GM21526 (cell line): Measurements from ENCODE around the gene PARP12.

Source experiments
- ATAC-seq: cut with Tn5 transposase; IDR thresholded peaks from one replicate; pipeline ENCODE4 v1.9.1; 2021; ENCODE audit warnings: moderate library complexity; ENCODE audit not compliant: unreplicated experiment, low FRiP score

The PARP12 gene

DNA sequence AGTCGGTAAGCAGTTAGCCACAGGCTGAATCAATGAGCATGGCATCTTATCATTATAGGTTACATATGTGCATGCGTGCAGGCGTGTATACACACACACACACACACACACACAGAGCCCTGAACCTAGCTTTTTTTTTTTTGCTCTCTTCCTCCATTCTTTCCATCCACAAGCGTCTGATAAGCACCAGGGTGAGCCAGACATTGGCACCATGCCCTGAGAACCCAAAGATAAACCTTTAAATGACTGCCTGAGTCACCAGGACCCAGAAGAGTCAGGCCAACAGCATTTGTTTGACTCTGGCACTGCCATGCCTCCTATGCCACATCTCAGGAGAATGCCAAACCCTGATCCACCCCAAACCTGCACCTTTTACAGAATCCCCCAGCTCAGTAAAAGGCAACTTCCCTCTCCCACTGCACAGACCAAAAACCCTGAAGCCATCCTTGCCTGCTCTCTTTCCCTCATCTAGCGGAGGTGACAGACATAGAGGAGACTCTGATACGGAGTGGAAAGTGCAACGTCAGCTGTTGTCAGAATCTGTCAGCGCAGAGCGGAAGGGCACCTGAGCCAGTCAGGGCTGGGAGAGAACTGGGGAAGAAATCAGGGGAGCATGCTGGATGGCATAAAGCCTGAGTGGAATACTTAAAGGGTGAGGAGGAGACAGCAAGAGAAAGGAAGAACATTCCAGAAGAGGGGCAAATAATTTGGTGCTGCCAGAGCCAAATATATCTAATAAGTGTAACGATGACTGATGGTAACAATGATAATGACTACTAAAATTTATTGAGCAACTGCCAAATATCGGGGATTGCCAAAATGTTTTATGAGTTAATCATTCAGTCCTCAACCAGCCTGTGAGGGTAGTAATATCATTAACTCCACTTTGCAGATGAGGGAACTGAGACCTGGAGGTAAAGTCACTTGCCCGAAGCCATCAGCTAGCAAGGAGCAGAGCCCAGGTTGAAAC, 3.2 kb downstream of the PARP12 start:
- no peak for ATAC-seq

DNA sequence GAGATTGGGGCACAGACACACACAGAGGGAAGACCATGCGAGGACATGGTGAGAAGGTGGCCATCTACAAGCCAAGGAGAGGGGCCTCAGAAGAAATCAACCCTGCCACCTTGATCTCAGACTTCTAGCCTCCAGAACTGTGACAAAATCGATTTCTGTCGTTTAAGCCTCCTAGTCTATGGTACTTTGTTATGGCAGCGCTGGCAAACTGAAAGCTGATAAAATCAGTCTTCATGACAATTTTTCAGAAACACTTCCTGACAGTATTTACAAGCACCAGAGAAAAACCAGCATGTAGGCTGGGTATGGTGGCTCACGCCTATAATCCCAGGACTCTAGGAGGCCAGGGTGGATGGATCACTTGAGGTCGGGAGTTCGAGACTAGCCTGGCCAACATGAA, 4.2 kb downstream of the PARP12 start:
- ATAC-seq: no peak

DNA sequence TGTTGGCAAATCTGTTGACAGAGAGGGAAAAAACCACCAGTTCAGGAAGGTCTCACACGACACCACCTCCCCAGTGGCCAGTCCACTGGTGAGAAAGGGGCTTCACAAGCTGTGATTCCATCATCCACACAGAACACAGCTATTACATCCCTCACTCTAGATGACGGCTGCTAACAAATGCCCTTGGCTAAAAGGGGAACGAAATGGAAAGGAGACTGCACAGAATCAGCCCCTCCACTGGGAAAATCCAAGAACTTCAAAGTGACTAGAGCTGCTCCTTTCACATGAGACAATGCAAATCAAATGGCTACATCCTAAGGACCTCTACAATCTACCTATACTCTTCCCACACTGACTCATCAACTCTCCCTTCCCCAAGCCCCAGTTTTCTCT, 5.6 kb downstream of the PARP12 start:
- no peak for ATAC-seq

DNA sequence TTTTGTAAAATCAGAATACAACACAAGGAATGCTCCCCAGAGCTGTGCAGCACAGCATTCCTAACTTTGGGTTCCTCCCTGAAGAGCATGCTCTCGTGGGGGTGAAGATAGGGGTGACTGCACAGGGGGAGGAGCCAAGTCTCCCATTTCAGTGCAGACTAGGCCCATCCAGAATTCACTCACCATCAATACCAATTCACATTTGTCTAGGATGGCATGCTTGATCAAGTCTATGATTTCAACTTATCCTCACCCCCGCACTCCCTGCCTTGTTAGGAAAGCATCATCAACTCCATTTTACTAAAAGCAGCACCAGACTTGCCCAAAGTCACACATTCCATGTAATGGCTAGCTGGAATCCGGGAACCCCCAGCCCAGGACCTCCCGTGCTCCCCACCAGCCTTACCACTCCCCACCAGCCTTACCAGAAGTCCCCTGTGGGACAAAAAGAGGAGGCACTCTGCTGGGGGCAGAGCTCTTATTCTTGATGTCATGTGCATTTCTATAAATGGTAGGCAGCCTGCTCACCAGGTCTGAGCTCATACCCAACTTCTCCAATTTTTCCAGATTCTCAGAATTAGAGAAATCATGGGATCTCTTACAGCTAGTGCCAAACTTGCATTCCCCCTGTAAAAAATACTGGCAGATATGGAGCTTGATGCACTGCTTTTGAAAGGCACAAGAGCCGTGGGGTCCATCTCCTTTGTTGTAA, 6.2 kb downstream of the PARP12 start:
- no peak for ATAC-seq

DNA sequence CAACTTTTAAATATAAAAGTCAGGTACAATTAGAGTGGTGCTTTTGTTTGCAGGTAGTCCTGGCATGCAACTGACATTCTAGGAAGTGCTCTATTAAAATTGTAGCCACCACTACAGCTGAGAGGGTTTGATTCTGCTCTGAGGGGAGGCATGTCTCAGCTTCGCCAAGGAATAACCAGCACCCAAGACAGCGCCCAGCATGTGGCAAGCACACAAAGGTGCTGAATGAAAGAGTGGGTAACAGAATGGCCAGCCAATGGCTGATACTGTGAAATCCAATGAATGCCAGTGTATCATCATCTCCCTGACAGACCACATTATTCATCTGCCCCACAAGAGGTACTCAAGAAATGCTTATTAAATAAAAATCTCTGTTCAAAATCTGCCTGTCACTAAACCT, 6.9 kb downstream of the PARP12 start:
- ATAC-seq: no peak

DNA sequence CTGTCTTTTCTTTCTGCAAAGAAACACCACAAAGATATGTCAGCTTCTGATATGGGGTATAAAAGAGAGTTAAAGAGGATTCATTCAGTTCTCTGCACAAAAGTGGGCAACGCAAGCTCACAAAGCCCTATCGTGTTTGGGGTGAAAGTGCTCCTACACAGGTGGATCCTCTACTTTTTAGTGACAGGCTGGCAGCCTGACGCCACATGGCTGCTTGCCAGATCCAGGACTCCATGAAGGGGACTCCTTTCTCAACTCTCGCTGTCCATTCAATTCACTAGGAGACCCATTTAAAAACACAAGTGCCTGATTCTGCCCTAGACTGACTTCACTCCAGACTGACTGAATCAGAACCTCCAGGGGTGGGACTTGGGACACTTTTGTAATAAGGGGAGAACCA, 8.0 kb downstream of the PARP12 start:
- no peak for ATAC-seq

DNA sequence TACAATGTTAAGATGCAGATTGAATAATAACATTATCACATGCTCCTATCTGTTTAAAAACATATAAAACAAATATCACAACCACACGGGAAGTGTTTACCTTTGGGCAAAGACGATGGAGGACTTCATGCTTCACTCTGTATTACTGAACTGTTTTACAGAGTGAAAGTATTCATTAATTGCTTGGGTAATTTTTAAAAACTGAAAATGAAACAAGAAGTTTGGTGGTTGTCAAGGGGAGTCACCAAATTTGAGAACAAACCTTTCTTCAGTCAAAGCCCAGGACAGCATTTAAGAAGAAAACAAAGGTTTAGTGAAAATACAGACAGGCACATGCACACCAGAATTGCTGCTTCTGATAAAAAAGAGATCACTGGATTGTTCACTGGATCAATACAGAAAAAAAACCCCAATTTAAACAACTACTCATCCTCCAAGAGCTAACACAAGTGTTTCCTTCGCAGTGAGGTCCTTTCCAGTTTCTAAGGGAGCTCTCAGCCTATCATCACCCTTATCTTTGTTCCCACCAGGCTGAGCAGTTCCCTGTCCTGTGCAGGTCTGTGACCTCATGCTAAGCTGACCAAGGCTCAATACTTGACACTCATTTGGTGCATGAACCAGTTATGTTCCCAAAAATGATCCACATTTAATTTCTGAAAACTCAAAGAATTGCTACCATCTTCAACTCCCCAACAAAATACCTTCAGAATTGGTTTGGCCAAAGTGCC, 8.8 kb downstream of the PARP12 start:
- peak; percentile 85 for ATAC-seq

DNA sequence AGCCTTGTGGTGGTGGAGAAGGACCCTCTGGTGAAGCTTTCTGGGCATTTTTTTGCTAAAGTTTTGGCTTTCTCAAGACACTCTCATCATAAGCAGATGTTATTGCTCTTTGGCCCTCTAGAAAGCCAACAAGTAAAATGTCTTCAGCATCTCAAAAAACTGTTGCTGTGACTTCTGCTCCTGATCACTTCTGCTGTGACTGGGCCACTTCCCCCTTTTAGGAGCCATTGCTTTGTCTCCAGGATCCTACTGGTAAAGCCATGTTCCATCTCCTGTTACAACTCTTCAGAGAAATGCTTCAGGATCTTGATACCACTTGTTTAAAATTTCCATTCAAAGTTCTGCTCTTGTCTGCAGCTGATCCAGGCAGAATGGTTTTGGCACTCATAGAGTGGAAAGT, 10.9 kb downstream of the PARP12 start:
- no peak for ATAC-seq

DNA sequence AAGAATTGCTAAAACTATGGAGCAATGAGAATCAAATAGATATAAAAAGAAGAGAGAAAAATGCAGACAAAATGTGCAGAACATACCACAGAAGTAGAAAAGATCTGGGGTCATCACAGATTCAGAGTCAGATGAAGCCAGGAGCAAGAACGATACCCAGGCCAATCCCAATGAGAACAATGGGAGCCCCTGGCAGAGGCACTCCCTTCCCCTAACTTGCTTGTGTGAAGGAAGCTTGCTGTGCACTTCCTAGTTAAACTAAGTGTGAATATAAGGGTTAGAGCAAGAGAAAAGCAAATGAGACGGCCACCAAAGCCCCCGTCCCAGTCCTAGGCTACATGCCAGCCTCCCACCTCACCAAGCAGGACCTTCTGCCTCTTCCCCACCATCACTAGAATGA, 12.7 kb downstream of the PARP12 start:
- no peak for ATAC-seq

DNA sequence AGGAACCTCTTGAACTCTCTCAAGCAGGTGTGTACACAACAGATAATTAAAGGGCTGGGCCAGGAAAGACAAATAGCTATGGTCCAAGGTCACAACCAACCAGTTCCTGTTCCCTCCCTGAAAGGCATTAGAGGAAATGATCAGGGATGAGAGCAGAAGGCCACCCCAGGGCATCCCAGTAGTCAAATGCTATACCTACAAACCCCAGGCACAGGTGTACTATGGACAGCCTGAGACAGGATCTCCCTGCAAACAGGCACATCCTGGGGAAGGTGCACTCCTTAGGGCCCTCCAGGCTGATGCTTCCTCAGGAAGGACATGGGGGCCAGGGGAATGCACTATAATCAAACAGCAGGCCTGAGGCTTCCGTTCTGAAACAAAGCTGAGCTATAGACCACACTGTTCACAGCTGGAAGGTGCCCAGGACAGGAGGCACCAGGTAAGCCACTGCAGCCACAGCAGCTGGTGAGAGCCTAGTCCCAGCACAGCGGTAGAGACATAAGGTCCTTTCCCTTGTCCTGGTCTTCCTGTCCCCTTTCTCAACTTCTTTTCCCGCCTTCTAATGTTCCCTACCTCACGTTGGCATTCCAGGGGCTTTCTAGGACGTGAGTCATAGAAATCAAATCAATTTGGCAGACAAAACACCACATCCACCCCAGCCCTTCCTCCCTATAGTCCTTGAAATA, 13.3 kb downstream of the PARP12 start:
- ATAC-seq: no peak

DNA sequence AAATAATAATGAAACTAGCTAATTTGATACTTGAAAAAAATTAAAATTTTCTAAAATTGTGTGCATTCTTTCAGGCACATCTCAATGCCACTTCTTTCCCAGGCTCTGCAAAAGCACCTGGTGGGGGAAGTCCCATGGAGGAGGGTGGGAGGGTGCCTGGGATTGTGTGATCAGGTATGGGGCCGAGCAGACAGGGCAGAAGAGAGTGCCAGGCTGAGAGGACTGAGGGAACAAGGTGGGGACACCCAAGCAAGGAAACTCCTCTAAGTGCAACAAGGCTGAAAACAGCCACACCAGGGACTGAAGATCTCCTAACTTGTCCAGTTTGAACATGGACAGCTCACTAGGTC, 13.8 kb downstream of the PARP12 start:
- no peak for ATAC-seq

DNA sequence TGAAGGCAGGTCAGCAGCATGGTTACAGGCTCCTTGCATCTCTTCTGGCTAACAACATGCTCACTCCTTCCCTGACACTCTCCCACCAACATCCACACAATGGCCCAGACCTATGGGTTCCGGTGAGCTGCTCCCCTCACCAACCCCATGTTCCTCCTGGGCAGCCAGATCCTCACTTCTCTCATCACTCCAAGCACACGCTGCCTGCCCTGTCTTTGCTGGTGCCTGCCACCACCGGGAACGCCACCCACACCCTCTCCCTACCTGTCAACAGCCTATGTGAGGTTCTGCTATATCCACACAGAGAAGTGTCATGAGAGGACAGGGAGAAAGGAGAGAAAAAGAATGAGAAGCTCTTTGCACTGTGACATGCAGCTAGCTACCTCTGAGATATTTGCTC, 14.6 kb downstream of the PARP12 start:
- no peak for ATAC-seq

DNA sequence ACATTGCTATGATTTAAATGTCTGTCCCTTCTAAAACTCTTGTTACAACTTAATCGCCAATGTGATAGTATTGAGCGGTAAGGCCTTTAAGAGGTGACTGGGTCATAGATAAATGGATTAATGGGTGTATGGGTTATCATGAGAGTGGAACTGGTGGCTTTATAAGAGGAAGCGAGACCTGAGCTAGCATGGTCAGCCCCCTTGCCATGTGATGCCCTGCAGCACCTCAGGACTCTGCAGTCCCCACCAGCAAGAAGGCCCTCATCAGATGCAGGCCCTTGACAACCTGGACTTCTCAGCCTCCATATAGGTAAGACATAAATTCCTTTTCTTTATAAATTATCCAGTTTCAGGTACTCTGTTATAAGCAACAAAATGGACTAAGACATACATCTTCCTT, 15.6 kb downstream of the PARP12 start:
- ATAC-seq: no peak

DNA sequence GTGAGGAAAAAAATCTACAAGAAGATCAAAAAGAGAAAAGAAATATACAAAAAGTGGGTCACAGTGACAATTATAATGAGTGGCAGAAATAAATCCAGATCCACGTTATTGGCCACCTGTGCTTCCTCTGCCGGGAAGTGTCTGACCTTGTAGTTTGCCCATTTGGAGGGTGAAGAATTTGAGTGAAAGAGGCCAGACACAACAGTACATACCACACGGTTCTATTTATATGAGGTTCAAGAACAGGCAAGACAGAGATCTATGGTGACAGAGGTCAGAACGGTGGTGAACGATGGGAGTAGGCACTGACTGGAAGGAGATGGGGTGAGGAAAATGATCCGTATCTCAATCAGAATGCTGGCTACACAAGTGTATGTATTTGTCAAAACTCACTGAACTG, 17.1 kb downstream of the PARP12 start:
- ATAC-seq: no peak

DNA sequence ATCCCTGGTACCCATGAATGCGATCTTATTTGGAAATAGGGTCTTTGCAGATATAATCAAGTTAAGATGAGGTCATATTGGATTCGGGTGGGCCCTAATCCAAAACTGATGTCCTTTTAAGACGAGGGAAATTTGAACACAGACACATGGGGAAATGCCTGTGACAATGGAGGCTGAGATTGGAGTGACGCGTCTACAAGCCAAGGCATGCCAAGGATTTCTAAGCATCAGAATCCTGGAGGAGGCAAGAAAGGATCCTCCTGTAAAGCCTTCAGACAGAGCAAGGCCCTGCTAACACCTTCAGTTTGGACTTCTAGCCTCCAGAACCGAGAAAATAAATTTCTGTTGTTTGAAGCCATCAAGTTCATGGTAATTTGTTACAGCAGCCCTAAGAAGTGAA, 18.5 kb downstream of the PARP12 start:
- no peak for ATAC-seq

DNA sequence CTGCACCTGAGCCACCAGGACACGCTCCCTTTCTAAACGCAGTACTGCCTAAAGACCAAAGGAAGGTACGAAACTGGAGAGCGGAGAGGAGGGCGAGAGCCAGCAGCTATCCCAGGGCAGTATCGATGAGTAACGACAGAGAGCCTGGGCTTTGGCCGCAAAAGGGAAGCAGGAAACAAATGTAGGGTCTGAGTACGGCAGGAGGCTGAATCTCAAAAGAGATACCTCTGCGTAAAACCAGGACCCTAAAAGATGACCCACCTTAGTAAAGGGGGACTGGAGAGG, 20.4 kb downstream of the PARP12 start:
- no peak for ATAC-seq

DNA sequence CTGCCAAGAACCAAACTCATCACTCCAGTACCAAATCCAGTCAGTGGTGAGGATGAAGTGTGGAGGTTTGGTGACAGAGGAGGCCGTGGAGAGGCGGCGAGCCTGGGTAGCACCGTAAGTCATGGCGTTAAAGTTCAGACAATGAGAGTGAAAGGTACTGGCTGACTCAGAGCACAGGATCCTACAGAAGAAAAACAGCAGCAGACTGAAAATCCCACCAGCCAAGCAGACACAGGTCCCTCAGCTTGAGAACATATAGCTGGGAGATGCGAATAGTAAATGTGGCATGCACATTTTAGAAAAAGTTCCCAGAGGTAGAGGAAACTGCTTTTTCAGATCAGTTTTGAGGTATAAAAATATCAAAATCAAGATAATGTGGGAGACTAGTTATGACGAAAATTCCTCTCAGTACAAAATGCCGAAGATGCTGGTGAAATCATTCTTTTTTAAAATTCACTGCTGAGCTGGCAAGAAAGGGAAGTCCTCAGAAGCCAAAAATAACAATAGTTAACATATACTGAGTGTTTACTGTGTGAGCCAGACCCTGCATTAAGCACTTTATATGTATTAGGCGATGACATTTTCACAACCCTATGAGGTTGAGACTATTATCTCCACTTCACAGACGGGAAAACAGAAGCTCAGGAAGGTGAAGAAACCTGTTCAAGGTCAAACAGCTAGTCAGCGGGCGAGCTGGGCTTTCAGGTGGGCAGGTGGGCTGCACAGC, 20.9 kb downstream of the PARP12 start:
- no peak for ATAC-seq

DNA sequence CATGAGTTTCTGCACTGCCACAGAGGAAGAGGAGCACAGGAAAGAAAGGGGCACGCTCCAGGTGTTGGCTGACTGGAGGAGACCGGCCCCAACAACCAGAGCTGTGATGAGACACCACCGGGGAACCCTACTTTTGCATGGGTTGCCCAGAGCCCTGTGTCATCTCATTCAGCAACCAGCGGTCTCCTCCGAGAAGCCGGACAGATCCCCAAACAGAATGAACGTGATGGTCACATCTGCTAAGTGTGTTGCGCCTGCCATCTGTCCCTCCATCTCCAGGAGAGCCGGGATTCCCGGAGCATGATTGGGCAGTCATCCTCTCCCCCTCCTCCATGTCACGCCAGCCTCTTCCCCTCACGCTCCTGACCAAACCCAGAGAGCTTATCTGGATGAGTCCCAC, 22.9 kb downstream of the PARP12 start:
- no peak for ATAC-seq

DNA sequence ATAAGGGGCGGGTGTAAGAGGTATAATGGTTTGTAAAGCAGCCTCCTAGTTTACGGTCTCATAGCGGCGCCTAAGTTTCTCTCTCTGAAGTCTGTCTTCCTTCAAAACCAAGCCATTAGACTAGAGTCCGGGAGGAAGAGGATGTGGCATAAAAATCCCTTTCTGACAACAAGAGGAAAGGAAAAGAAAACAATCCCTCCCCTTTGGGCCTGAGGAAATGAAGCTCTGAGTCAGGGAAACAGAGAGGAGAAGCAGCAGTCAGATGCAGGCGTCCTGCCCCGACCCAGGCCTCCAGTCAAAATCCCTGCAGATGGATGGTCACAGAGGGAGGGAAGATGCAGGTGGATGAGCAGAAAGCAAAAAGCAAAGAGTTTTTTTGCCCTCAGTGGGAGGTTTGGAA, 23.7 kb downstream of the PARP12 start:
- no peak for ATAC-seq

DNA sequence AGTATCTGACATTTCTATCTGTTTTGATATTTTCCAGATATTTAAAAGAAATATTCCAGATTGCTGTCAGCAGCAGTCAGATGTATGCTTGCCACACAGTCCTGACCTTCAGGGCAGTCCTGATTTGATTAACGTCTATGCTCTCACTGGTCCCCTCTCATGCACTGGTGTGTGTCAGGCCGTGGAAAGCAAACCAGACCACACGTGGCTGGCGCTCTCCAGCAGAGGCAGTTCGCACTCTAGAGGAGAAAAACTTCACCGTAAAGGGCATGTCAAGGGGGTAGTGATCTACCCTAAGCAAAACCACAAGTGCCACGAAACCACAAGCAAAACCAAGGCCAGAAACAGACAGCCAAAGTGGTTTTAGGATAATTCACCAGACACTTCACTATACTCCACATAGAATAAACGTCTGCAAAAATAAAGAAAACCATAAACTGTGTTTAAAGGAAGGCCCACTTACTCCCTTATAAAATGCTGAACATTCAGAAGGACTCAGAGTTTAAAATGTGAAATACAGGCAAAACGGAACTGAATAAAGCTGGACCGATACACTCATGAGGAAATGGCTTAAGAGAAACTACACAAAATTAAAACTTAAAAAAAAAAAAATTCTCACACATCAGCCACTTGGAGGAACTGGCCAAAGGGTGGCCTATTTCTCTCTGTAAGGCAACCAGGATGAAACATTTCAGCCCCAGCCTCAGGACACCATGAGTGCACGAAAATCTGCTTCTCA, 26.4 kb downstream of the PARP12 start:
- no peak for ATAC-seq
